MV-4-11 (cell line): ENCODE data around the gene SETMAR.
"Not testable (repeated sequence)": the region's sequence is repeated elsewhere in the genome, so short reads cannot be mapped to it uniquely, and the experiment has no call there.

ENCODE experiments used
- DNase-seq: peaks from one replicate; lab custom pipeline; 2025; lab: John Stamatoyannopoulos, UW

SETMAR gene

DNA sequence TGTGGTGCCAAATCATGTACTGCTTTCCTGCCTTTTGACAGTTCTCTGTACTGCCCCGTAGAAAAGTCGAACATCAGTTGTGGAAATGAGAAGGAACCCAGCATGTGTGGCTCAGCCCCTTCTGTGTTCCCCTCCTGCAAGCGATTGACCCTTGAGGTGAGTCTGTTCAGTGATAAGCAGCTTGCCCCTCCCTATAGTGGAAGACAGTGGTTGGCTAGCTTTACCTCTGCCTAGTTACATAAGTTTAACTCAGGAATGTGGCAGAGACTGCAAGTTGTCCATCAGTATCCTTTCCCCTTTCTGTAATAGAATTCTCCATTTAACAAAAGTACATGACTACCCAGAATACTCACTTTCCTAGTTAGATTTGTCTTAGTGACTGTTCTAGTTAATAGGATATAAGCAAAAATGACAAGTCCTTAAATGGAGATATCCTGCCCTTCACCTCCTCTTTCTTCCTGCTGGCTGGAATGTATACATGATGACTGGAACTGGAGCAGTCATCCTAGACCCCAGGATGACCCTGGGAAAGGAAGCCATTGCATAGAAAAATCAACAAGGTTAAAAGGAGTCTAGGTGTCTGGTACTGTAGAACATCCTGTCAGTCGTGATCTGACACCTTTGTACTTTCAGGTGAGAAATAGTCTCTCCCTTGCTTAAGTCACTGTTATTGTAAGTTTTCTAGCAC is 10.6 kb downstream of the SETMAR start:
- DNase-seq = no peak

DNA sequence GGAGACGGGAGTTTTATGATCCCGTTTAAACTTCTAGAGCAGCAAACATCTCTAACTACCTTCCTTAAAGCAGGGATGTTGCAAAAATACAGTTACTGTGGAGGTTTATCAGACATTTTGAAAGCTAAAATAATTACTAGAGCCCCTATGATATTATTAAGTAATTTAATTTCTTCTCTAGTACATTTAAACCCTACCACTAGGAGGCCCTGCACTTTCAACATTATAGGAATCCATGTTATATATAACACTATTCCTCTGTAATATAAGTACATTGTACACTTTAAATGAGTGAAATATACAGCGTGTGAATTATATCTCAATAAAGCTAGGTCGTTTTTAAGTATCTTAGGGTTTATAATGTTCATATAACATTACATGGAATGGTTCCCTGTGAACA is 11.5 kb downstream of the SETMAR start:
- no peak for DNase-seq

DNA sequence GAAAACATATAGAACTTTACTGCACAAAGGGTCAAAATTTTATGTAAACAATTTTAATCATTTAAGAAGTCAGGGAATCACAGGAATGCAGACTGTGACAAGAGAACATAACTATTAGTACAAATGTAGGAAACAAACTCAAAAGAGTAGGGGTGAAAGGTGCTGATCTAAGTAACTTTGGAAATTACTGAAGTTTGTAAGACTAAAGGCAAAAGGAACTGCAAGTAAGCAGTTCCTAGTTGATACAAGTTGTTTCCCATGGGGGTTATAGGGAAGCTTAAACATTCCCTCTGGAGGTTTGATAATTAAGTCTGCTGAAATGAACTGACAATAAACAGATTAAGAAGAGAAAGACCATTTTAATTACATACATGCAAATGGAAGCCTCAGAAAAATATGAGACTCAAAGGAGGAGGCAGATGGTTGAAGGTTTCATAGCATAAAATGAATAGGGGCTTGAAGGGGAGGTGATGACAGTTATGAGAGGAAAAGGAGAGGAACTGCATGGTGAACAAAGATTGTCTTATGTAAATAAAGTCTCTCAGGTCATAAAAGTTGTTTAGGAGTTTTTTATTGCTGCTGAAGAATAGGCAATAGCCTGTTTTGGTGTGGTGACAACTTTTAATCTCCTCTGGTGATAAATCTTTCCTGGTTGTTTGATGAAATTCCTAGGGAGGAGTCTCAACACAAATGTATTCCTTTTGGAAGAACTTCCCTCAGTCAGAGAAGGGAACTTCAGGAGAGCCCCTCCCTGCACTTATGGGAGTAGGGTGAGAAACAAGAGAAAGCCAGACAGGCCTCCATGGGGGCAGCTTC is 17.1 kb downstream of the SETMAR start:
- DNase-seq = no peak

DNA sequence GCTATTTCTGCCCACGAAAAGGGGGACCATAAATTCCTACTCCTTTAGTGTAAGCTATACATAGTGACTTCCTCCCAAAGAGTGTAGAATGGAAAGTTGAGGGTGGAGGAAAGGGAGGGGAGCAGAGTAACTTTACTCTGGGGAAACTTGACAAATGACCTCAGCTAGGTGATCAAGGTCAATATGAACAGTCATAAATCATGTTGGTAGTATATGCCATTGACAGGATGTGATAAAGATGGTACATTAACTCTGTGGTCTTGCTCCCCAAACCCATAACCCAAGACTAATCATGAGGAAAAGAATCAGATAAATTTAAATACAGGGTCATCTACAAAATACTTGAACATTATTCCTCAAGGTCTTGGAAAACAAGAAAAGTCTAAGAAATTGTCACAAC is 18.6 kb downstream of the SETMAR start:
- DNase-seq = no peak

DNA sequence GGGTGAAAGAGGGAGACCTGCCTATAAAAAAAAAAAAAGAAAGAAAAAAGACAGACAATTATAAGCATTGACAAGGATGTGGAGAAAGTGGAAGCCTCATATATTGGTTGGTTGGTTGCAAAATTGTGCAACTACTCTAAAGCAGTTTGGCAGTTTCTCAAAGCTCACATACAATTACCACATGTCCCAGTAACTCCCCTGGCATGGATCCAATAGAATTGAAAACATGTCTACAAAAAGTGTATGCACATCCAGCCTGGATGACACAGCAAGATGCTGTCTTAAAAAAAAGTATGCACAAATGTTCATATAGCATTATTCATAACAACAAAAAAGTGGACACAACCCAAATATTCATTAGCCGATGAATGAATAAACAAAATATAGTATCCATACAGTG is 19.5 kb downstream of the SETMAR start:
- DNase-seq = peak; percentile 97

DNA sequence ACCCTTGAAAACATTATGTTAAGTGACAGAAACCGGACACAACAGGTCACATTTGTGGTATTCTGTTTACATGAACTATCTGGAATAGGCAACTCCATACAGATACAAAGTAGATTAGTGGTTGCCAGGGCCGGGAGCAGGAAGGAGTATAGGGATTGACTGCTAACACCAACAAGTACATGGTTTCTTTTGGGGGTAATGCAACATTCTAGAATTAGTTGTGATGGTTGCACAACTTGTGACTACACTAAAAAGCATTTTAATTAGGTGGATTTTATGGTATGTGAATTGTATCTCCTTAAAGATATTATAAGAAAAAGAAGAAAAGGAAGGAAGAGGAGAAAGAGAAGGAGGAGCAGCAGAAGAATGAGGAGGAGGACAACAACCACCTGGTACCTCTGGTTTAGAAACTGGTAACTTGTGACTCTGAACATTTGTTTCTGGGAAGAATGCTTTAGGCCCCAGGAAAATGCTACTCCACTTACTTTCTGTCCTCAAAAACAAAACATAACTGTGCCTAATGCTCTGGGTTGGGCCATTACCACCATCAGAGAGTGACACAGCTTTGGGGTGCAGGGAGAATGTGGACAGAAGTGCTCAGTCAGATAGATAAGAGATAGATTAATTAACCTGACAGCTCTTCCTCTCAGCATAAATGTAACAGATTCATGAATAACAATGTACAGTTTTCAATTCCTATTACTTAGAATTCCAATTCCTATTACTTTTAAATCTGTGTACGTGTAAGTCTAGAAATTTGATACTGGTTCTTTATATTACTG is 20.3 kb downstream of the SETMAR start:
- no peak for DNase-seq

DNA sequence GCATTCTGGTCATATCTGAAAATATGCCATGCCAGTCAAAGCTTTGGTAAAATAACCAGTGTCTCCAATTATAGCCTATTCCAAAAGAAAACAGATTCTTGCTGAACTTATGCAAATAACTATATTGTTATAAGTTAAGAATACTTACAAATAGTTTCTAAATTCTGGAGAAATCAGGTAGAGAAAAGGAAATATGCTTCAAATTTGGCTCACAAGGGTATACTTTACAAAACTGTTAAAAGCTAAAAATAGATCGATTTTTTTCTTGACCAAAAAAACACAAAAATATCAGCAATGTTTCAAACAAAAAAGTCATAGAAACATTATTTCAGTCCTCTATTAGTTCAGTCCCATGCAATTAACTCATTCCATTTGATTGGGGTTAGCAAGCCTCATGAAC is 23.7 kb downstream of the SETMAR start:
- no peak for DNase-seq

DNA sequence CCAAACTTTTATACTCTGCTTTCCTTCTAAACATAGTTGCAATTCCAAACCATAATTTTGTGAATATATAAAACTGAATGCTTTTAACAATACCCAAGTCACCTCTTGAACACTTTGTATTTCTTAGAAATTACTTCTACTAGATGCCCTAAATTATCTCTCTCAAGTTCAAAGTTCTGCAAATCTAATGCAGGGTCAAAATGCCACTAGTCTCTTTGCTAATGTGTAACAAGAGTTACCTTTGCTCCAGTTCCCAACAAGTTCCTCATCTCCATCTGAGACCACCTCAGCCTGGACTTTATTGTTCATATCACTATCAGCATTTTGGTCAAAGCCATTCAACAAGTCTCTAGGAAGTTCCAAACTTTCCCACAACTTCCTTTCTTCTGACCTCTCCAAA is 26.6 kb downstream of the SETMAR start:
- not testable (repeated sequence) for DNase-seq

DNA sequence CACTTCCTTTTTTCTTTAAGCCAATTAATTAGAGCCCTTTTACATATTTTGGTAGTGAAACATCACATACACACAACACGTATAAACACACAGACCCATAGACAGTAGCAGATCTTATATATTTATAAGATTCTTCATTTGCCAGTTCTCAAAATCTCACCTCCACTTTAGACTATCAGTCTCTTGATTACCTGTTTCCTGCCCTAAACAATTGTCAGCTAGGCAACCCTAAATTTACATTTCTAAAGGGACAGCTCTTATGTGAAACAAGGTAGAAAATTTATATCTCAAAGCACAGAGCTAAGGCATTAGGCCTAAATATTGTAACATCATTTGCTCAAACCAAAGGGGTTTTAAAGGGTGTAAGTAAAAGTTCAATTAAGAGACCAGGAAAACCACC is 28.9 kb downstream of the SETMAR start:
- DNase-seq = no peak

DNA sequence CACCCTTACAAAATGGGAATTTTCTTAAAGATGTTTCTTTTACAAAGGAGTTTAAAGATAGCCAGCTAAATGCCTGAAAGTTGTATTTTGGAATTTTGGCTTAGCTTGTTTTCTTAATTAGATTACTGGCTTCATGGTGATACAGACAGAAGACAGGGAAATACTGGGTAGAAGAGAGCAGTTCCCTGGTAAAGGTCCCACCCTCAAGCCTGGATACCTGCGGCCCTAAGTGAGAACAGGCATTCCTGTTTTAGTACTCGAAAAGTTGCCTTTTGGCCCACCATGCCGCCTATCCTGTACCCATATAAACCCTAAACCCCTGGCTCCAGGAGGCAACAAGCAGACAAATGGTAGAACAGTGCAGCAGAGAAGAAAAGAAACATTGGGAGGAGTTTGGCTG is 29.4 kb downstream of the SETMAR start:
- DNase-seq = no peak

DNA sequence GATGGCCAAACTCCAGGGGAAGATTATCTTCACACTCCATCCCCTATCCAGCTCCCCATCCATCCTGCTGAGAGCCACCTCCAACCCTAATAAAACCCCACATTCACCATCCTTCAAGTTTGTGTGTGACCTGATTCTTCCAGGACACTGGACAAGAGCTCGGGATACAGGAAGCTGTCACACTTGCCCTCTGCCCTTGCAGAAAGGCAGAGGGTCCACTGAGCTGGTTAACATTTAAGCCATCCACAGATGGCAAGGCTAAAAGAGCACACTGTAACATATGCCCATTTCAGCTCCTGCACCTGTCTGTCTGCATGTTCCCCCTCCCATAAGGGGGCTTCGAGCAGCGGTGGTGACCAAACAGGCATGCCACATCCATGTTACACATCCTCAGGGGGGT is 29.8 kb downstream of the SETMAR start:
- no peak for DNase-seq

DNA sequence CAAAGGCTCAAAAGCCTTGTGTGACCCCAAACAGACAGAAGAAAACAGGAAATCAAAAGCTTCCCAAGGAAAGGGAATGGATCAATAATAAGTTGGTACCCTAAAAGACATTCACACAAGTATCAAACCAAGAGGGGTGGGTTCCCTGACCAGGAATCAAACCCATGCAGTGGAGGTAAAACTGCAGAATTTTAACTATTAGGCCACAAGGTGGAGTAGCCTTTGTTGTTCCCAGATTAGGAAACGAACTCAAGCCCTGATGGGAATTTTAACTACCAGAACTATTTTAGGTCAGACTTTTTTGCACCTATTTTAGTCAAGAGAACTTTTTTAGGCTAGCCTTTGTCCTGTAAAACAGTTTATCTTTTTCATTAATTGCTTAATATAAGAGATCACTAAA is 31.4 kb downstream of the SETMAR start:
- no peak for DNase-seq

DNA sequence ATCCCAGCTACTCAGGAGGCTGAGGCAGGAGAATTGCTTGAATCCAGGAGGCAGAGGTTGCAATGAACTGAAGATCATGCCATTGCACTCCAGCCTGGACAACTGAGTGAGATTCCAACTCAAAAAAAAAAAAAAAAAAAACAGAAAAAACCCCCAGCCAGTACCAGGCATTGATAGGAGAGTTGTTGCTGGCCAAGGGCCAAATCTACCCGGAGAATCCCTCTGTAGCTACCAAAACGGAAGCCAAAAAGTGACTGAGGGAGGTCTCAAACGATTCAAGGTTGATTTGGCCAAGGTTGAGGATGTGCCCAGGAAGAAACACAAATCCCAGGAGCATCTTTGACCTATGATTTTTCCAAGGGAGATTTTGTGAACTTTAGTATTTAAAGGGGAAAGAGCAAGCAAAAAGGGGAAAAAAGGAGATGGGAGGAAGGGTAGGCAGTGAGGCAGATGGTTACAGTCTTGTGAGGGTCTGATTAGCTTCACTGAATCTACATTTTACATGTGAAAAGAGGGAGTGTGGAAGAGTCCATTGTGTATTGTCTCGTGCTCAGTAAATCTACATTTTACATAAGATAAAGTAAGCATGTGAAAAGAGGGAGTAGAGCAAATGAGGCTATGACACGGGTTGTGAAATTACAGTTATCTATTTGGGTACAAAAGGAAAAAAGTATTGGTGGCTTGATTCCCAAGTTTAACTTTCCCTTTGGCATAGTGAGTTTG is 32.8 kb downstream of the SETMAR start:
- DNase-seq = no peak

DNA sequence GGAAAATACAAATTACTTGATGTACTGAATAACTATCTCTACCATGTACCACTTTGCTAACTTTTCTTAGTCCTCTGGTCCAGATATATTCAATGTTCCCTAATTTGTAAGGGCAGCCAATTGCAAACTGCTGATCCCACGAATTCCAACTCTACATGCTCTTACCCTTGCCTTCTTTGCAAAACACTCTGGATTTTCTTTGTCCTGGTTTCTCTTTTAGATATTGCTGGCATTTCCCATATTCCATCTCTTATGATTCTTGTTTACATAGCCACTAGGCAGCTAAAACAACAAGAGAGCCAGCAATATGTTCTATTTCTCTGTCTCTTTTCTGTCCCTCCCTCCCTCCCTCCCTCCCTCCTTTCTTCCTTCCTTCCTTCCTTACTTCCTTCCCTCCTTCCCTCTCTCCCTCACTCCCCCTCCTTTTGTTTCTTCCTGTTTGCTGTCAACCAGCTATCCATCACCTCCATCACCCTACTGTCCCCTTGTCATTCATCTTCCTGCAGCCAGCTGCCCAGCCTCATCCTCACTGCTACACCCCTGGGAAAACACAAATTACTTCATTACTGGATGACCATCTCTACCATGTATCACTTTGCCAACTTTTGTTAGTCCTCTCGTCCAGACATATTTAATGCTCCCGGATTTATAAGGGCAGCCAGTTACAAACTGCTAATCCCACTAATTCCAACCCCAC is 33.8 kb downstream of the SETMAR start:
- no peak for DNase-seq

DNA sequence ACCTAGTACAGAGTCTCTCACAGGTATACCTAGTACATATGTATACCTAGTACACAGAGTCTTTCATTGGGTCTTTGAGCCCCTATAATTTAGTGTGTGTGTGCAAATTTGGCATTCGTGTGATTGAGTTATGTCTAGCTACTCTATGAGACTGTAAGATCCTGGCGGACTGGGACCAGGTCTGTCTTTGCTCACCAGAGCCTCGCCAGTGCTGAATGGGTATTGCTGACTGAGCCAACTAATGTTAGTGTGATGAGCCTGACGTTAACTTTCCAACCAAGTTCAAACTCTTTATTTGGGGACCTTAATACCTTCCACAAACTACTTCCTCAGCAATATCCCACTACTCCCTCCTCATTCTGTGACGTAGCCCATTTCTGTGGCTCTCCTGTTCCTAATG is 35.6 kb downstream of the SETMAR start:
- no peak for DNase-seq

DNA sequence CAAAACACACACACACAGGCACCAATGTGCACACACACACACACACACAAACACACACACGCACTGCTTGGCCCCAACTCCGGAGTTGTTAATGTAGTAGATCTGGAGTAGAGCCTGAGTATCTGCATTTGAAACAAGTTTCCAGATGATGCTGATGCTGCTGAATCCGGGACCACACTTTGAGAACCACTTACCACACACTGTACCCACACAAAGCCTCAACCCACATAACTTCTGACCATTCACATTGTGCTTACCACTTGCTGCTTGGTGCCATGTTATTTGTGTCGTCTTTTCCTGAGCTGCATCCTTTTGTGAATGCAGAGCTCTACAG is 36.9 kb downstream of the SETMAR start:
- DNase-seq = no peak

DNA sequence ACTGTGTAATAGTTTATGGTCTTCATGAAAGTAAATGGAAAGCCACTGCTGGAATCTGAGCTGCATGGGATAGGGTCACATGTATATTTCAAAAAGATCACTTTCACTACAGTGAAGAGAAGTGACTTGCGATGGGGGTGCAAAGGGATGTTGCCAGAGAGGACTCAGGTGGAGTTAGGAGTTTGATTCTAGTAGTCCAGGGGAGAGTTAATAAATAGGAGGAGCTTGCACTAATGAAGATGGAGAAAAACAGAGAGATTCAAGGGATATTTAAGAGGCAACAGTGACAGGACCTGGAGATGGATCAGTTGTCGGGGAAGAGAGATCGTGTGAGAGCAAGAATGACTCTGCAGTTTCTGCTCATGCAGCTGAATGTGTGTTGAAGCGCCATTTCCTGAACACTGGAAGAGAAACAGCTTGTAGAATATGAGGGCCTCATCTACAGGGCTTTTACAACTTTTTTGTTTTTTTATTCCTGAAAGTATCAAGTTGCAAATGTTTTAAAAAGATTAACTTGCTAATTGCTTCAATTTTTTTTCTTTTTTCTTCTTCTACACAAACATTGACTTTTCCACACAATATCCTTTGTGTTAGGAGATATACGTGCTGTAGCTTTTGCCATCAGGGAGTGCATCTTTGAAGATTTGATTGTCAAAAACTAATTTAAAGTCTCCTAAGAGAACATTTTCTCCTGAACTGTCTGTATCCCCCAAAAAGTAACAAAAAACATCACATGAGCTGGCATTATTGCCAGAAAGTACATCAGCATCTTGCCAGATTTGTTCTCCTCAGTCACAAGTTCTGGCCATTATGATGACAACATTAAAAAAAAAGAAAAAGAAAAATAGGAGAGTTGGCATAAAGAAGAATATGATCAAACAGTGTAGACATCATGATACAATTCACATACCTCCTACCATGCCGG is 37.5 kb downstream of the SETMAR start:
- DNase-seq = peak; percentile 14

DNA sequence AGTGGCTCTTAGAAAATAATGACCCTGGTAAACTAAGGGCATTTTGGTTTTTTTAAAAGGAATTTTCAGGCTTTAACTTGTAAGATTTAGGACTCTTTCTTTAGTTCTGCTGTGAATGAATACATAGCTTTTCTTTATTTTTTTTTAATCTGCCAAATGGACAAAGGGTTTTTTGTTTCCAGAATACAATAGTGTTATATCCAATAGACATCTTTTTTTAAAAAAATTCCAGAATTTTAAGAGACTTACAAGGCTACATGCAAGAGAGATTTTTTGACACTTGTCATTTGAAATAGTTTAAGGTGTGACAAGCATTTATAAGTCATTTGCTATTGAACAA is 38.1 kb downstream of the SETMAR start:
- no peak for DNase-seq

DNA sequence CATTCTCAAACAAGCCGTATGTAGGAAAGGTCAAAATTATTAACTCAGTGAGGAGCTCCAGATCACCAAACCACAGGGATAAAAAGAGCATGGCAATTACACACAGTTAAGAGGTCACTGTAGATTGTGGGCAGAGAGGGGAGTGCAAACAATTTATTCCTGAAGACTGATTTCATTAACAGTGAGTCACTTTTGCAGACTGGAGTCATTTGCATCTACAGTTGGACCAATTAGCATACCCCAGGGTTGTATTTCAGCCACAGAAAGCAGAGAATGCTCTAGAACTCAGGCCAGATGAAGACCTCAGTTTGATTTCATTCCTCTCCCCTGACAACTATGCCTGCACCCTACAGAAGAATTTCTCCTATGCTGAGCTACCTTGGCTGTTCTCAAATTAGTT is 40.1 kb downstream of the SETMAR start:
- DNase-seq = peak; percentile 34

DNA sequence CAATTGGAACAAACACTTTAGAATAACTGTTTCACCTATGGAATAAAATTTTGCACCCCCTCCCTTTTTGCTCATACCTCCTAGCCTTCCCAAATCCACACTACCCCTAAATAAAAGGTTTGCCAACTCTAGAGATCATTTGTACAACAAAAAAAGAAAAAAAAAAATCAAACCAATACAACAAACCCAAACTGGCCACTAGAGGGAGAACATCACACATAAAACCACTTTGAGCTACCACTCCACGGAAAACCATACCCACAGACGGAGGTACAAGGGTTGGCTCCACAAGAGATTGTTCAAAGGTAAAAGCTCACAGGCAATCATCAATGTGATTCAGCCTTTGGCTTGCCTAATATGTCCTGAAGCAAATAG is 47.6 kb downstream of the SETMAR start:
- DNase-seq = peak; percentile 63
